Parathyroid adenoma (tissue), 2 donors: Measurements from ENCODE around the gene MAML2.

ENCODE experiments used
- H2AFZ ChIP-seq: fragments of 300-600 bp; sonication (generic); one replicate; pipeline ENCODE4 v1.7.0; 2017; ENCODE audit warnings: antibody characterized with exemption, mild to moderate bottlenecking
- H3K27ac ChIP-seq: fragments of 300-600 bp; sonication (generic); one replicate; pipeline ENCODE4 v1.7.0; 2017
- H3K27me3 ChIP-seq: fragments of 300-600 bp; sonication (generic); one replicate; pipeline ENCODE4 v1.7.0; 2017; ENCODE audit warnings: low read length; ENCODE audit not compliant: control insufficient read depth, insufficient read depth
- H3K36me3 ChIP-seq: fragments of 300-600 bp; sonication (generic); one replicate; pipeline ENCODE4 v1.7.0; 2017; ENCODE audit warnings: low read length; ENCODE audit not compliant: control insufficient read depth, insufficient read depth
- H3K4me1 ChIP-seq: fragments of 300-600 bp; sonication (generic); one replicate; pipeline ENCODE4 v1.7.0; 2017; ENCODE audit warnings: control low read depth
- H3K4me2 ChIP-seq: fragments of 300-600 bp; sonication (generic); one replicate; pipeline ENCODE4 v1.7.0; 2017; ENCODE audit warnings: low read length
- H3K4me3 ChIP-seq: fragments of 300-600 bp; sonication (generic); one replicate; pipeline ENCODE4 v1.7.0; 2017; ENCODE audit warnings: low read depth, low read length
- H3K79me2 ChIP-seq: fragments of 300-600 bp; sonication (generic); one replicate; pipeline ENCODE4 v1.7.0; 2017; ENCODE audit warnings: control low read depth
- H3K9ac ChIP-seq: fragments of 300-600 bp; sonication (generic); one replicate; pipeline ENCODE4 v1.7.0; 2017; ENCODE audit warnings: mild to moderate bottlenecking
- H3K9me3 ChIP-seq: fragments of 300-600 bp; sonication (generic); one replicate; pipeline ENCODE4 v1.7.0; 2017; ENCODE audit warnings: low read length; ENCODE audit not compliant: control insufficient read depth
- TF ChIP-seq, protein P1 (sequence below): fragments of 300-600 bp; sonication (generic); IDR thresholded peaks from one replicate; pipeline ENCODE4 v1.7.0; 2017; ENCODE audit warnings: antibody characterized with exemption, mild to moderate bottlenecking
- donor health status: primary hyperparathyroidism.

MAML2 gene

DNA sequence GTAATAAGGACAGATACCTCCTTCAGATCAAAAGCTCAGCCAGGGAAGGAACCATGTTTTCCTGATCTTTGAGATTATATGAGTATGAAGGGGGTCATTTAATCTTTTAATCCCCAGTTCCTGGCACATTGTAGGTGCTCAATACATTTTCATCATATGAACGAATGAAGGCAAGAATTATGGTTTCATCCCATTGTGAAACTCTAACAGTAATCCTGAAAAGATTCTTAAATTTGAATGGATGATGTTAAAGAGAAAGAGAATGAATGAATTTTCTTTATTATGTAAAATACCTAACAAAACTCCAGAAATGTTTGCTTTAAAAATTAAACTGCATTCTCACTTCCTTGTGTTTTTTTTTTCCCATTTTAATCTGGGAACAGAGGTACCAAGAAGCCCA is 256.9 kb downstream of the MAML2 start:
- TF ChIP-seq, protein P1, sequence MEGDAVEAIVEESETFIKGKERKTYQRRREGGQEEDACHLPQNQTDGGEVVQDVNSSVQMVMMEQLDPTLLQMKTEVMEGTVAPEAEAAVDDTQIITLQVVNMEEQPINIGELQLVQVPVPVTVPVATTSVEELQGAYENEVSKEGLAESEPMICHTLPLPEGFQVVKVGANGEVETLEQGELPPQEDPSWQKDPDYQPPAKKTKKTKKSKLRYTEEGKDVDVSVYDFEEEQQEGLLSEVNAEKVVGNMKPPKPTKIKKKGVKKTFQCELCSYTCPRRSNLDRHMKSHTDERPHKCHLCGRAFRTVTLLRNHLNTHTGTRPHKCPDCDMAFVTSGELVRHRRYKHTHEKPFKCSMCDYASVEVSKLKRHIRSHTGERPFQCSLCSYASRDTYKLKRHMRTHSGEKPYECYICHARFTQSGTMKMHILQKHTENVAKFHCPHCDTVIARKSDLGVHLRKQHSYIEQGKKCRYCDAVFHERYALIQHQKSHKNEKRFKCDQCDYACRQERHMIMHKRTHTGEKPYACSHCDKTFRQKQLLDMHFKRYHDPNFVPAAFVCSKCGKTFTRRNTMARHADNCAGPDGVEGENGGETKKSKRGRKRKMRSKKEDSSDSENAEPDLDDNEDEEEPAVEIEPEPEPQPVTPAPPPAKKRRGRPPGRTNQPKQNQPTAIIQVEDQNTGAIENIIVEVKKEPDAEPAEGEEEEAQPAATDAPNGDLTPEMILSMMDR = no peak

DNA sequence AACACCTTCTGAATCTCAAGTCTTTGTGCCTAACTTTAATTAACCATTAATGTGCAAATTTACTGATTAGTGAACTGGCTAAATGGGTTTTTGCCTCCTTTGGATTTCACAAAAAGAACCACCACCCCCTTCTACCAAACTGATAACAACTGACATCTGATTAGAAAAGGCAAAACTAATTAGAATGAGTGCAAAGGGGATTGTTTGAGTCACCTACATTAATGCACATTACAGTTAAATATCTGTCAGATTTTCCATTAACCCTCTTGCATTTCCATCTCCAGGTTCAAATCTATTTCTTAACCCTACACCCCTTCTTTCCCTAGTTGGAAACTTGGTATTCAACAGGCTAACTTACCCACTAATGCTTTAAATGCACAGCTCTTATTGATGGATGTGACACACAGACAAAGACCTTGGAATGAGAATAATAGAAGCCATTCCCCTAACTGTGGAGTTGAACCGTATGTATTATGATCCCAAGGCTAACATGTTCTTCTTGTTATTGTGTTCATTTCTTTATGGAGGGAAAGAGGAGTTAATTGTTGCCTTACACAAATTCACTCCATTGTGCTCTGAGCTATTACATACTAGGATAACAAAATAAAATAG is 257.6 kb downstream of the MAML2 start:
- Histone ChIP-seq H3K9me3 (no peaks in the 10 kb centered on the region), H2AFZ (no peak overlapping the region), H3K9ac (no peak overlapping the region), H3K79me2 (peaks cover 5% of the 10 kb centered on the region), H3K4me3 (no peak overlapping the region), H3K4me1 (no peaks in the 10 kb centered on the region), H3K27ac (no peak overlapping the region), H3K4me2 (no peak overlapping the region), H3K27me3 (no peaks in the 10 kb centered on the region), H3K36me3 (no peaks in the 10 kb centered on the region)
- TF ChIP-seq, protein P1 = no peak

More for the DNA sequence above, 256.9 kb downstream of the MAML2 start:
- Histone ChIP-seq H3K9me3 (no peaks in the 10 kb centered on the region), H3K4me2 (no peak overlapping the region), H3K9ac (no peak overlapping the region), H2AFZ (no peak overlapping the region), H3K27me3 (no peaks in the 10 kb centered on the region), H3K79me2 (peaks cover 5% of the 10 kb centered on the region), H3K4me1 (no peaks in the 10 kb centered on the region), H3K36me3 (no peaks in the 10 kb centered on the region), H3K4me3 (no peak overlapping the region), H3K27ac (no peak overlapping the region)

DNA sequence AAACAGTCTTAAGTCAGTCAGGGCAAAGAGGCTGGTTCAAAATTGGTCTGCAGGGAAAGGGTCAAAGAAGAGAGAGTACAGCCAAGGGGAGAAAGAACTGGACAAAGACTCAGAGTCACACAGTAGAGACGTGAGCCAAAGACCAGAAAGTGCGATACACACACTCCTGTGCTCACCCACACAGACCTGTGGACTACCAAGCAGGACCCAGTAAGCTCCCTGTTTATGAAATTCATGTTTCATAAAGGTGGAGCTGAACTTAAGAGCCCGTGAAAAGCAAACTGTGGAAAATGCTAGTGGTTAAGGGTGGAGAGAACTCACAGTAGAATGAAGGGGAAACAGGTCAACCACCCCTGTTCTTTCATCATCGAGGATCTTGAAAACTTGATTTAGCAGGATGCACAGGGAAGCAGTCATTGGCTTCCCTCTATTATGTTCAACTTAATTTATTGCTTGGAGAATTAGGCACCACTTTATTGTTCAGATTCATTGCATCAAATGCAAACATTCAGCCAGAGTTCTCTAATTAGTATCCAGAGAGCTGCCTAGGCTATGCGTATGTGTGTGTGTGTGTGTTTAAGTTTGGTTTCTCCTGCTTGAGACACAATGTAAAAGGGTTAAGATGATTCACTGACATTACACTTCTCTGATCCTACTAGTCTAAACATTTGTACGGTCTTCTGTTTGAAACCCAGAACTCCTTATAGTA is 258.2 kb downstream of the MAML2 start:
- H3K9me3 ChIP-seq = no peaks in the 10 kb centered on the region
- no peak overlapping the region for H3K4me2 ChIP-seq
- no peak overlapping the region for H2AFZ ChIP-seq
- TF ChIP-seq, protein P1 = no peak
- no peaks in the 10 kb centered on the region for H3K36me3 ChIP-seq
- no peak overlapping the region for H3K9ac ChIP-seq
- no peak overlapping the region for H3K4me3 ChIP-seq
- H3K27me3 ChIP-seq = no peaks in the 10 kb centered on the region
- no peak overlapping the region for H3K27ac ChIP-seq
- peaks cover 5% of the 10 kb centered on the region for H3K79me2 ChIP-seq
- H3K4me1 ChIP-seq = no peaks in the 10 kb centered on the region

- no peak overlapping the region for H3K27ac ChIP-seq
- H3K9me3 ChIP-seq = no peaks in the 10 kb centered on the region
- H3K79me2 ChIP-seq = peaks cover 2% of the 10 kb centered on the region
- TF ChIP-seq, protein P1 = no peak
- H3K27me3 ChIP-seq = no peaks in the 10 kb centered on the region
- H3K4me1 ChIP-seq = no peaks in the 10 kb centered on the region
- no peak overlapping the region for H2AFZ ChIP-seq
- no peak overlapping the region for H3K4me3 ChIP-seq
- H3K36me3 ChIP-seq = no peaks in the 10 kb centered on the region
- H3K4me2 ChIP-seq = no peak overlapping the region
- H3K9ac ChIP-seq = no peak overlapping the region
Measured at GRCh38 chr11:96082936-96083335, 260.1 kb downstream of the MAML2 start.
